ENCODE results near the gene PLA2G4F. TPM values are rescaled to one million over a fixed set of nuclear protein-coding genes. Genes with fewer than 3 reads are reported as not detected.
"Not testable (repeated sequence)": the region's sequence is repeated elsewhere in the genome, so short reads cannot be mapped to it uniquely, and the experiment has no call there.

PLA2G4F gene
- total RNA-seq, 1 donor from 2014 or later = not detected

DNA sequence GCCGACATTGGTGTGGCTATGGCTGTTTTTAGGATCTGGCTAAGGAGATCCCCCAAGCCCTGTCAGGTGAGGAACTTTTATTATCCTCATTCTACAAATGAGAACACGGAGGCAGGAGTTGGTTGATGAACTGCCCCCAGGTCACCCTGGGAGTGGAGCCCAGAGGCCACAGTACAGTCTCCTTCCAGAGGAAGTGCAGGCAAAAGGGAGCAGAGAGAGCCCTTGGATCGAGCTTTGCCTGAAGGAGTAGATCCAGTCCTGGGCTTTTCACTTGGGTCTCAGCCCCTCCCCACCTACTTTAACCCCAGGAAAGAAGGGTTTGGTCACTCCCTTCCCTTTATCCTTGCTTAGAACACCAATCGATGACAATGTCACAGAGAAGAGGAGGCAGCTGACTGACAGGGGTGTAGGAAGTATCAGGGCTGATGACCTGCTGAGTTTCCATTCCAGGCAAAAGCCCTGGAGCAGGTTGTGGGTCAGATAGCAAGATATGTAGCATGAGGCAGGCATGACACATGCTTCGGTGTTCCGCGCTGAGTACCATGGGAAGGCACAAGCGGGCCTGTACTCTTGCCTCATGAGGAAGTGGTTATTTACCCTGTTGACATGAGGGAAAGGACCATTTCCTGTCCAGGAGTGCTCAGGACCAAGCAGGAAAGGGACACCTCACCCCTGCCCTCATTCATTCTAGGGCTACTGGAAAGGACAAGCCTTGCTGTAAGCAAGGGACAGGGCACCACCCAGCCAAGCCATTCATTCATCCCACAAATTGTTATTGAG is 56.2 kb downstream of the PLA2G4F start:
- intact Hi-C loops (cut with micrococcal nuclease) = no loop called here

GRCh38 chr15:42097018-42097417 is 59.4 kb downstream of the PLA2G4F start:
- Mint-ChIP-seq H3K27me3 (peaks cover 9% of the 10 kb centered on the region), H3K9me3 (no peaks in the 10 kb centered on the region), H3K36me3 (ENCODE audit: low read depth) (peaks cover 1% of the 10 kb centered on the region), H3K4me1 (no peaks in the 10 kb centered on the region), H3K4me3 (no peak overlapping the region), H3K27ac (no peak overlapping the region)
- intact Hi-C loops (cut with micrococcal nuclease) = no loop called here
- DNase-seq = no peak

More for the DNA sequence above, 56.2 kb downstream of the PLA2G4F start:
- Mint-ChIP-seq H3K4me1 (no peaks in the 10 kb centered on the region), H3K27ac (no peak overlapping the region), H3K9me3 (no peaks in the 10 kb centered on the region), H3K4me3 (no peak overlapping the region), H3K36me3 (ENCODE audit: low read depth) (peaks cover 1% of the 10 kb centered on the region), H3K27me3 (peaks cover 9% of the 10 kb centered on the region)
- no peak for DNase-seq

- Mint-ChIP-seq H3K4me3 (no peak within 1 kb of the TSS), H3K27me3 (peaks cover 10% of the 10 kb centered on the region), H3K9me3 (no peaks in the 10 kb centered on the region), H3K36me3 (ENCODE audit: low read depth) (peaks cover 1% of the 10 kb centered on the region), H3K27ac (no peak within 1 kb of the TSS), H3K4me1 (no peaks in the 10 kb centered on the region)
- no peak for DNase-seq
- intact Hi-C loops (cut with micrococcal nuclease) = no loop called here
Observed at GRCh38 chr15:42094512-42094963, 61.9 kb downstream of the PLA2G4F start, which contains the start of gene PLA2G4D. PLA2G4D (minus strand) TSS chr15:42094562; CDS start chr15:42094459, 103 bp downstream.

DNA sequence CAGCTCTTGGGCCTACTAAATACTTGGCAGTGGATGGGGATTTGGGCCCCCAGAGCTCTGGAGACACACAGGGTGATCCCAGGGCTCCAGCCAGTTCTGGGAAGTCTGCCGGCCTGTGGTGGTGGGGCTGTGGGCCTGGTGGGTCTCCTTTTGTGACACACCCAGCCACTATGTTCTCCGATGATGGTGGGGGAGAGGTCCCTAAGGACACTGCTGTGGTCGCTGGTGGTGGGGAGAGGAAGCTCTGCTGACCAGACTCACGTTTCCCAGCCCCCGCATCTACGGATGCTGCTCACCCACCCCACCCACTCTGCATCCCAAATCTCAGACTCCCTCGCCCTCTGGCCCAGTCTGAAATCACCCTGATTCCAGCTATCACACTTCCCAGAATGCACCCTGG is 62.5 kb downstream of the PLA2G4F start:
- H3K4me1 Mint-ChIP-seq = no peaks in the 10 kb centered on the region
- DNase-seq = no peak
- no peaks in the 10 kb centered on the region for H3K9me3 Mint-ChIP-seq
- intact Hi-C loops (cut with micrococcal nuclease) = no loop called here
- no peak overlapping the region for H3K4me3 Mint-ChIP-seq
- peaks cover 9% of the 10 kb centered on the region for H3K27me3 Mint-ChIP-seq
- no peaks in the 10 kb centered on the region for H3K36me3 Mint-ChIP-seq (ENCODE audit: low read depth)
- no peak overlapping the region for H3K27ac Mint-ChIP-seq

DNA sequence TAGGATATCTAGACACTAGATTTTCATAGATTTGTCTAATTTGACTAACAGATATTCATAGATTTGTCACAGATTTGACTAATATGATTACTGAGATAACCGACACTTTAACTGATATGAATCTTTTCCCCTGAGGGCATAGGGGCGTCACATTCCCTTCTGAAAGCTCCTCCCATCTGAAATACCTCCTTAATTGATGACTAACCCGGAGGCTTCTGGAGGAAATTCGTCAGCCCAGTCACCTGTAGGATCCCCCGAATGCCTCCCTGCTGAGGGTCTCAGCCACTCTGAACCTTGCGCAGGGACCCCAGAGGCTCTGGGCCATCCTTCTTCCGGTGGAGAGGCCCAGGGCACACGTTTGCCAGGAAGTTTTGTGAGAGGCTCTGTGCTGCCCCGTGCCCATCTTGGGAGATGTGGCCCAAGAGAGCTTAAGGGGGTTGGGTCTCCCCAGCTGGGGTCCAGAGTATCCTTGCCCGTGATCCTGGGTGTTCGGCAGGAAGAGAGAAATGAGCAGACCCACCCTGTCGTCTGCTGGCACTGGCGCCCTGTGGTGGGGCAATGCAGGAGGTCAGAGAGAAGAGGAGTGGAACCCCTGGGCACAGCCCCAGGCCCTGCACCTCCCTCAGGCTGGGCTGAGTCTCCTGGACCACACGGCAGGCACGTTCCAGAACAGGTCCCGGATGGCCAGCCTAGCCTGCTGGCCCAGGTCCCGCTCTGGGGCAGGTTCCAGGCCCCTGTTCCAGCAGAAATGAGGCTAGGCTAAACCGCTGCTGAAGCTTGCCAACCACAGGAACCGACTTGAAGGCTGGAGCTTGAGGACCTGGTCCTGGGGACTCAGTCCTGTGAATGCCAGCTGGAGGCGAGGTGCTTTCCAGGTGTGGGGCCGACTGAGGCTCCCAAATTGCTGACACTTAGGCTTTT is 63.8 kb downstream of the PLA2G4F start:
- DNase-seq = no peak
- Mint-ChIP-seq H3K36me3 (ENCODE audit: low read depth) (no peaks in the 10 kb centered on the region), H3K27ac (no peak overlapping the region), H3K4me3 (no peak overlapping the region), H3K9me3 (no peaks in the 10 kb centered on the region), H3K27me3 (peaks cover 5% of the 10 kb centered on the region), H3K4me1 (no peaks in the 10 kb centered on the region)
- intact Hi-C loops (cut with micrococcal nuclease) = no loop called here

DNA sequence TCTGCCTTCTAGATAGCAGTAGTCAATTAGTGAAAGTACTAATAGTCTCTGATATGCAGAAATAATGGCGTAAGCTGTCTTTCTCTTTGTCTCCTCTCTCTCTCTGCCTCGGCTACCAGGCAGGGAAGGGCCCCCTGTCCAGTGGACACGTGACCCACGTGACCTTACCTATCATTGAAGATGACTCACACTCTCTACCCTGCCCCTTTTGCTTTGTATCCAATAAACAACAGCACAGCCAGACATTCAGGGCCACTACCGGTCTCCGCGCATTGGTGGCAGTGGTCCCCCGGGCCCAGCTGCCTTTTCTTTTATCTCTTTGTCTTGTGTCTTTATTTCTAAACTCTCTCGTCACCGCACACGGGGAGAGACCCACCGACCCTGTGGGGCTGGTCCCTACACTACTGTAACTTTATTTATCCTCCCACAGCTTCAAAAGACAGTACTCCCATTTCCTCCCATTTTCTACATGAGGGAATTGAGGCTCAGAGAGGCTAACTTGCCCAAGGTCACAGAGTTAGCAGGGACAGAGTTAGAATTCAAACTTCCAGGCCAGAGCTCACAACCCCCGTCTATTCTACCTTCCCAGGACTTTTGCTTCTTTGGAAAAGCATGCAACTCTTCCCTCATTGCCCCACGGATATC is 64.6 kb downstream of the PLA2G4F start:
- H3K36me3 Mint-ChIP-seq (ENCODE audit: low read depth); H3K4me3 Mint-ChIP-seq; H3K4me1 Mint-ChIP-seq; DNase-seq; H3K27ac Mint-ChIP-seq; intact Hi-C loops (cut with micrococcal nuclease); H3K27me3 Mint-ChIP-seq; H3K9me3 Mint-ChIP-seq: not testable (repeated sequence)

DNA sequence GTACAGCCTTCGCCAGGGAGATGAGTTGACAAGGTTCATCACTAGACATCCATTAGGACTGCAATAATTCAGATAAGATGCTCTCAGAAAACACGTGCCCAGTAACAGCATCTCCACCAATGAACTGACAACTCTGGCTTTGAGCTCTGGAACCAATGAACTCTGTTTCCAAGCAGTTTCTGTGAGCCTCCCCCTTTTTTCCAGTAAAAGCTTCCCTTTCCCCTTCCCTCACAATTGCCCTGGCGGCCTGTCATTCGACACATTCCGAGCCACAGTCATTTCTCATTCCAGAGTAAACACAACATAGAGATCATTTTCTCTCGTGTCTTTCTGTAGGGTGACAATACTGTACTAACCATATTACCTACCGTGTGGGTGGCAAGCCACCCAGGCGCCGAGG is 65.7 kb downstream of the PLA2G4F start:
- H3K27ac Mint-ChIP-seq = no peak overlapping the region
- DNase-seq = no peak

DNA sequence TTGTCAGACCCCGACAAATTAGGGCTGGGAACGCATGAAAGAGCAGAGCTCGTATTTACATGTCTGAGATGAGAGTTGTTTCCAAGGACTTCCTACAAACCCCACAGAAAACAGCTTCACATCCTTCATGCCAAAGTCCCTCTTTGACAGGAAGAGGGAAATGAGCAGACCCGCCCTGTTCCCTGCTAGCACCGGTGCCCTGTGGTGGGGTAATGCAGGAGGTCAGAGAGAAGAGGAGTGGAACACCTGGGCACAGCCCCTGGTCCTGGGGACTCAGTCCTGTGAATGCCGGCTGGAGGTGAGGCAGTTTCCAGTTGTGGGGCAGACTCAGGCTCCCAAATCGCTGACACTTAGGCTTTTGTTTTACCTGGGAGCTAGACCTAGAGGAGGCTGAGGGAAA is 66.1 kb downstream of the PLA2G4F start:
- no peaks in the 10 kb centered on the region for H3K4me1 Mint-ChIP-seq
- no peak overlapping the region for H3K27ac Mint-ChIP-seq
- peaks cover 5% of the 10 kb centered on the region for H3K27me3 Mint-ChIP-seq
- H3K4me3 Mint-ChIP-seq = no peak overlapping the region
- no peaks in the 10 kb centered on the region for H3K36me3 Mint-ChIP-seq (ENCODE audit: low read depth)
- DNase-seq = no peak
- intact Hi-C loops (cut with micrococcal nuclease) = no loop called here
- no peaks in the 10 kb centered on the region for H3K9me3 Mint-ChIP-seq

More for the DNA sequence above, 65.7 kb downstream of the PLA2G4F start:
- Mint-ChIP-seq H3K36me3 (ENCODE audit: low read depth) (no peaks in the 10 kb centered on the region), H3K9me3 (no peaks in the 10 kb centered on the region), H3K4me3 (no peak overlapping the region), H3K27me3 (peaks cover 5% of the 10 kb centered on the region), H3K4me1 (no peaks in the 10 kb centered on the region)
- intact Hi-C loops (cut with micrococcal nuclease) = no loop called here

DNA sequence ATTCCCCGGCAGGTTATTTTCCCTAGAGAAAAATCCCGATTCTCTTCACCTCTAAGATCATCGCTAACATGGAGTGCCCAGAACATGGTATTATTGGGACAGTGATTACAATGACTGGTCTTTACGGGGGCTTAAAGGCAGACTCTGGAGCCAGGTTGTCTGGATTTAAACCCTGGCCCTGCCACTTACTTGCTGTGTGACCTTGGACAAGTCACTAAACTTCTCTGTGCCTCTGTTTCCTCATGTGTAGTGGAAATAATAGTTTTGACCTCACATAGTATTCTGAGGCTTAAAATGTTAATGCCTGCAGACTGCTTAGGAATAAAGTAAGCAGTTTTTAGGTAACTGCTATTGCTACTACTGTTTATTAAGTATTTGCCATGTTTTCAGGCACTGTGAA is 66.5 kb downstream of the PLA2G4F start:
- no peak overlapping the region for H3K4me3 Mint-ChIP-seq
- intact Hi-C loops (cut with micrococcal nuclease) = no loop called here
- no peaks in the 10 kb centered on the region for H3K36me3 Mint-ChIP-seq (ENCODE audit: low read depth)
- H3K4me1 Mint-ChIP-seq = no peaks in the 10 kb centered on the region
- H3K27ac Mint-ChIP-seq = no peak overlapping the region
- H3K27me3 Mint-ChIP-seq = peaks cover 5% of the 10 kb centered on the region
- no peak for DNase-seq
- H3K9me3 Mint-ChIP-seq = no peaks in the 10 kb centered on the region

Other genes starting within 250 kb of the PLA2G4F start
- gene EHD4, start 184.1 kb downstream of the PLA2G4F start, total RNA-seq = 28.4 and 28.9 TPM in 2 replicates
- gene PLA2G4E, start 135.6 kb downstream of the PLA2G4F start, total RNA-seq = not detected in 2 replicates
- gene PLA2G4D, start 62.1 kb downstream of the PLA2G4F start, total RNA-seq = not detected in 2 replicates
- gene VPS39, start 51.7 kb upstream of the PLA2G4F start, total RNA-seq = 58.0 TPM in 2 replicates
- 15.0 and 17.6 TPM in 2 replicates for gene GANC, start 116.6 kb upstream of the PLA2G4F start, total RNA-seq
- gene TMEM87A, start 116.8 kb upstream of the PLA2G4F start, total RNA-seq = 37.1 and 39.1 TPM in 2 replicates
- gene CAPN3, start 202.9 kb upstream of the PLA2G4F start, total RNA-seq = 1.3 and 2.3 TPM in 2 replicates

All from activated CD4-positive, alpha-beta T cell treated with anti-CD3 and anti-CD28 coated beads, Interleukin-2, amount 10 ng/mL, durations not matched to agents 24 days and 14 days (primary cell).